ENCODE results near the gene LRPAP1.
"Not testable (repeated sequence)": the region's sequence is repeated elsewhere in the genome, so short reads cannot be mapped to it uniquely, and the experiment has no call there.

DNA sequence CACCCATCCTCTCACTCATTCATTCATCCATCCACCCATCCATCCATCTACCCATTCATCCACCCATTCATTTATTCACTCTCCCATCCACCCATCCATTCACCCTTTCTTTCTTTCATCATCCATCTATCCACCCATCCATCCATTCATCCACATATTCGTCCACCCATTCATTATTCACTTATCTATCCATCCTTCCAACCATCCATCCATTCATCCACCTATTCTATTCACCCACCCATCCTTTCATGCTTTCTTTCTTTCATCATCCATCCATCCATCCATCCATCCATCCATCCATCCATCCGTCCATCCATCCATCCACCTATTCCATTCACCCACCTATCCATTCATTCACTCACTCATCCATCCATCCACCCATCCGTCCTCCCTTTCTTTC is 45.8 kb upstream of the LRPAP1 start:
- TF ChIP-seq CTCF (IDR thresholded peaks at IDR 0.05); EZH2 (IDR thresholded peaks at IDR 0.05; ENCODE audit: borderline replicate concordance, insufficient read depth, low read depth, low read length, poor library complexity, severe bottlenecking): not testable (repeated sequence)
